Fibroblast of lung (primary cell): ENCODE results near the gene CHD3.

ENCODE experiments used
- EZH2 ChIP-seq: IDR thresholded peaks from 2 replicates; pipeline ENCODE4 v1.5.1; 2012; ENCODE audit warnings: low read length, control low read depth, mild to moderate bottlenecking; ENCODE audit errors: missing control alignments
- TF ChIP-seq, protein P1 (sequence below), 2 donors: IDR thresholded peaks in 1 of 2; conservative IDR thresholded peaks in 1 of 2; 1 replicate in 1 of 2; 2 replicates in 1 of 2; pipeline ENCODE4 v1.5.1; 2011 to 2012; ENCODE audit warnings: low read length in 2 of 2, control low read depth in 1 of 2, inconsistent platforms in 1 of 2, low read depth in 1 of 2, mild to moderate bottlenecking in 1 of 2

- TF ChIP-seq EZH2 = no peak
- TF ChIP-seq, protein P1, sequence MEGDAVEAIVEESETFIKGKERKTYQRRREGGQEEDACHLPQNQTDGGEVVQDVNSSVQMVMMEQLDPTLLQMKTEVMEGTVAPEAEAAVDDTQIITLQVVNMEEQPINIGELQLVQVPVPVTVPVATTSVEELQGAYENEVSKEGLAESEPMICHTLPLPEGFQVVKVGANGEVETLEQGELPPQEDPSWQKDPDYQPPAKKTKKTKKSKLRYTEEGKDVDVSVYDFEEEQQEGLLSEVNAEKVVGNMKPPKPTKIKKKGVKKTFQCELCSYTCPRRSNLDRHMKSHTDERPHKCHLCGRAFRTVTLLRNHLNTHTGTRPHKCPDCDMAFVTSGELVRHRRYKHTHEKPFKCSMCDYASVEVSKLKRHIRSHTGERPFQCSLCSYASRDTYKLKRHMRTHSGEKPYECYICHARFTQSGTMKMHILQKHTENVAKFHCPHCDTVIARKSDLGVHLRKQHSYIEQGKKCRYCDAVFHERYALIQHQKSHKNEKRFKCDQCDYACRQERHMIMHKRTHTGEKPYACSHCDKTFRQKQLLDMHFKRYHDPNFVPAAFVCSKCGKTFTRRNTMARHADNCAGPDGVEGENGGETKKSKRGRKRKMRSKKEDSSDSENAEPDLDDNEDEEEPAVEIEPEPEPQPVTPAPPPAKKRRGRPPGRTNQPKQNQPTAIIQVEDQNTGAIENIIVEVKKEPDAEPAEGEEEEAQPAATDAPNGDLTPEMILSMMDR (conservative IDR thresholded peaks at IDR 0.05 in 1 of 2, IDR thresholded peaks at IDR 0.05 in 1 of 2; ENCODE audit: low read depth in 1 of 2, low read length in 2 of 2) = no peak
Observed at GRCh38 chr17:7846063-7846735, 42.4 kb upstream of the CHD3 start.
